Ovary (tissue), 9 donors: ENCODE measurements around the gene MAPK8. TPM values are rescaled to one million over a fixed set of nuclear protein-coding genes. Genes with fewer than 3 reads are reported as not detected.

Experiments
- DNase-seq, 5 donors: peaks; one replicate each; pipeline ENCODE4 v3.0.0-alpha.2; 2019 to 2020
- H3K27ac ChIP-seq, 2 donors: fragments of 200-600 bp; one replicate each; pipeline versions ENCODE4 v1.5.1 to v1.8.0; 2019 to 2022
- H3K27me3 ChIP-seq: fragments of 200-600 bp; one replicate; pipeline ENCODE4 v1.8.0; 2022
- H3K36me3 ChIP-seq: fragments of 200-600 bp; sonication (generic); one replicate; pipeline ENCODE4 v1.5.1; 2019
- H3K4me1 ChIP-seq: one replicate; pipeline ENCODE4 v1.8.1; 2013; ENCODE audit warnings: mild to moderate bottlenecking, moderate library complexity; ENCODE audit not compliant: insufficient read depth
- H3K4me3 ChIP-seq: fragments of 200-600 bp; sonication (generic); one replicate; pipeline ENCODE4 v1.5.1; 2017
- H3K9me3 ChIP-seq, 2 donors: fragments of 200-600 bp in 1 of 2; sonication (generic) in 1 of 2; one replicate each; pipeline versions ENCODE4 v1.5.1 to v1.8.1; 2013 to 2019; ENCODE audit warnings: mild to moderate bottlenecking in 1 of 2, moderate library complexity in 1 of 2
- EP300 ChIP-seq: sonication (generic); formaldehyde crosslinking; IDR thresholded peaks from one replicate; pipeline ENCODE4 v1.6.1; 2017; ENCODE audit warnings: antibody characterized with exemption
- POLR2A ChIP-seq: fragments of 450-650 bp; IDR thresholded peaks from one replicate; pipeline ENCODE4 v1.6.1; 2017; ENCODE audit warnings: antibody characterized with exemption, mild to moderate bottlenecking, moderate library complexity
- WGBS, 3 donors: extraction: QIAGEN DNeasy Blood & Tissue Kit in 1 of 3; methylation state at CpG; one replicate each; pipeline versions ENCODE4 v1.1.5 to v1.1.7; 2013 to 2017; 5-methylcytosine and 5-hydroxymethylcytosine counted together
- intact Hi-C, 4 donors: fragments of 100-400 bp; cut with DNase I; formaldehyde crosslinking; loops; one replicate each; pipeline versions ENCODE4 v1.11.0 to v1.15.1; 2022 to 2023
- polyA plus RNA-seq, 2 donors: library from polyadenylated mRNA; stranded (reverse); fragments of 200-250 nt in 1 of 2; fragments of 350-450 nt in 1 of 2; fragmentation: Illumina TruSeq in 1 of 2; extraction: RNeasy Lipid Tissue Mini Kit (QIAGEN cat#74804) in 1 of 2; gene quantifications; one replicate each; pipeline ENCODE4 v1.2.3, GENCODE V29; 2013 to 2014
- total RNA-seq, 7 donors: library from RNA; depleted of rRNA in 2 of 7; stranded (reverse); fragments of >200 nt in 2 of 7; fragmentation: NEBNext Ultra II Directional in 3 of 7; extraction: Animal tissue kit (Norgen Biotek cat#: 25700) in 3 of 7; gene quantifications; one replicate each; pipeline versions ENCODE4 v1.1.0 to v1.2.4, GENCODE V29; 2016 to 2023
- TF ChIP-seq, protein P1 (sequence below), 3 donors: fragments of 450-650 bp in 2 of 3; fragments of 200-600 bp in 1 of 3; IDR thresholded peaks; one replicate each; pipeline versions ENCODE4 v1.5.1 to v1.8.0; 2016 to 2022; ENCODE audit warnings: antibody characterized with exemption in 3 of 3, mild to moderate bottlenecking in 1 of 3
- donor health status: DM: no; HTN: no; CAD: no; lungs with moderate emphysema.
- donor health status: DM: no; HTN: no; CAD: no.
- donor health status: Bipolar disorder and iron deficiency.
- donor health status: DM: yes; HTN: yes; CAD: no.
- donor health status: DM: no; HTN: no; CAD: no.
- donor health status: DM: yes; HTN: yes; CAD: no.

The MAPK8 gene
- total and polyA plus RNA-seq, 9 donors, result 21.9 to 110 (median 68.6) TPM

- no peaks in the 10 kb centered on the region for H3K4me1 ChIP-seq
- intact Hi-C loops, result no loop called here
- H3K4me3 ChIP-seq, result no peak overlapping the region
- 88 to 91% (median 89%) methylated on average over 30 of the region's 30 CpGs for WGBS, 3 donors
- TF ChIP-seq POLR2A (no peak), EP300 (no peak)
- TF ChIP-seq, protein P1, sequence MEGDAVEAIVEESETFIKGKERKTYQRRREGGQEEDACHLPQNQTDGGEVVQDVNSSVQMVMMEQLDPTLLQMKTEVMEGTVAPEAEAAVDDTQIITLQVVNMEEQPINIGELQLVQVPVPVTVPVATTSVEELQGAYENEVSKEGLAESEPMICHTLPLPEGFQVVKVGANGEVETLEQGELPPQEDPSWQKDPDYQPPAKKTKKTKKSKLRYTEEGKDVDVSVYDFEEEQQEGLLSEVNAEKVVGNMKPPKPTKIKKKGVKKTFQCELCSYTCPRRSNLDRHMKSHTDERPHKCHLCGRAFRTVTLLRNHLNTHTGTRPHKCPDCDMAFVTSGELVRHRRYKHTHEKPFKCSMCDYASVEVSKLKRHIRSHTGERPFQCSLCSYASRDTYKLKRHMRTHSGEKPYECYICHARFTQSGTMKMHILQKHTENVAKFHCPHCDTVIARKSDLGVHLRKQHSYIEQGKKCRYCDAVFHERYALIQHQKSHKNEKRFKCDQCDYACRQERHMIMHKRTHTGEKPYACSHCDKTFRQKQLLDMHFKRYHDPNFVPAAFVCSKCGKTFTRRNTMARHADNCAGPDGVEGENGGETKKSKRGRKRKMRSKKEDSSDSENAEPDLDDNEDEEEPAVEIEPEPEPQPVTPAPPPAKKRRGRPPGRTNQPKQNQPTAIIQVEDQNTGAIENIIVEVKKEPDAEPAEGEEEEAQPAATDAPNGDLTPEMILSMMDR (IDR thresholded peaks at IDR 0.05), result no peak
- peak in 1 of 5 donors; percentile 19 for DNase-seq
- H3K27me3 ChIP-seq, result no peaks in the 10 kb centered on the region
- no peaks in the 10 kb centered on the region for H3K9me3 ChIP-seq
- no peaks in the 10 kb centered on the region for H3K36me3 ChIP-seq
- no peak overlapping the region for H3K27ac ChIP-seq
Observed at GRCh38 chr10:48478980-48479811, 172.7 kb downstream of the MAPK8 start.

- peak in 1 of 5 donors; percentile 16 for DNase-seq
- no peaks in the 10 kb centered on the region for H3K27me3 ChIP-seq
- no peaks in the 10 kb centered on the region for H3K36me3 ChIP-seq
- no peak overlapping the region for H3K4me3 ChIP-seq
- no peaks in the 10 kb centered on the region for H3K4me1 ChIP-seq
- no peak overlapping the region for H3K27ac ChIP-seq
- TF ChIP-seq, protein P1 (IDR thresholded peaks at IDR 0.05), result no peak
- TF ChIP-seq POLR2A, result no peak
- TF ChIP-seq EP300, result no peak
- 74 to 80% (median 77%) methylated on average over 19 to 20 of the region's 20 CpGs for WGBS, 3 donors
- intact Hi-C loops, result no loop called here
- H3K9me3 ChIP-seq, result no peaks in the 10 kb centered on the region
Observed at GRCh38 chr10:48480397-48481374, 174.2 kb downstream of the MAPK8 start.

DNA sequence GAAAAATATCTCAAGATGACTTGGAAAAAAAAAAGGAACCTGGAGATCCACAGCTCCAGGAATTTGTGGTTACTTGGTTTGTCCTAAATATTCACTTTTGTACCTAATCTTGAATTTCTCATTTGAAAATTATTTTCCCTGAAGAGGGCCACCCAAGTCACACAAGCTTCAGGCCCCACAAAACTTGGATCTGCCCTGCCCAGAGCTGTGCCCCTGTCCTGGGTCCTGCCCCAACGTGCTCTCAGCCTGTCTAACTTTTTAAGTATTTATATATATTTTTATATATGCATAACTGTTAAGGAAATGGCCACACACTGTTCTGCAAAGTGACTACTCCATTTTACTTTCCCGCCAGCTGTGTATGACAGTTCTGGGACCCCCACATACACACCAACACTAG, 174.9 kb downstream of the MAPK8 start:
- no peak overlapping the region for H3K27ac ChIP-seq
- no peak overlapping the region for H3K4me3 ChIP-seq
- WGBS, 3 donors, result 86 to 94% (median 90%) methylated on average over 2 of the region's 2 CpGs
- DNase-seq, result no peak
- no peaks in the 10 kb centered on the region for H3K9me3 ChIP-seq
- H3K27me3 ChIP-seq, result no peaks in the 10 kb centered on the region
- H3K36me3 ChIP-seq, result no peaks in the 10 kb centered on the region
- no peaks in the 10 kb centered on the region for H3K4me1 ChIP-seq
- intact Hi-C loops, result no loop called here
- TF ChIP-seq, protein P1 (IDR thresholded peaks at IDR 0.05), result no peak
- TF ChIP-seq POLR2A (no peak), EP300 (no peak)

GRCh38 chr10:48482207-48482606, 175.7 kb downstream of the MAPK8 start:
- no peaks in the 10 kb centered on the region for H3K36me3 ChIP-seq
- no peaks in the 10 kb centered on the region for H3K9me3 ChIP-seq
- intact Hi-C loops, result no loop called here
- no peak overlapping the region for H3K27ac ChIP-seq
- no peaks in the 10 kb centered on the region for H3K4me1 ChIP-seq
- TF ChIP-seq, protein P1 (IDR thresholded peaks at IDR 0.05), result no peak
- TF ChIP-seq EP300 (no peak), POLR2A (no peak)
- WGBS, 3 donors, result 68 to 79% (median 75%) methylated on average over 3 of the region's 3 CpGs
- no peak overlapping the region for H3K4me3 ChIP-seq
- no peak for DNase-seq
- no peaks in the 10 kb centered on the region for H3K27me3 ChIP-seq
